Ascending aorta (tissue), 2 donors: ENCODE measurements around the gene MAJIN. TPM values are rescaled to one million over a fixed set of nuclear protein-coding genes. Genes with fewer than 3 reads are reported as not detected.
A peak's percentile ranks its signal among the peaks of the same experiment; 100 is the strongest.

Experiments
- DNase-seq, 2 donors: peaks; one replicate each; pipeline ENCODE4 v3.0.0-alpha.2; 2019; ENCODE audit warnings: low spot score in 2 of 2
- H3K27ac ChIP-seq, 2 donors: fragments of 200-600 bp; sonication (generic); one replicate each; pipeline ENCODE4 v1.5.1; 2016 to 2017; ENCODE audit warnings: mild to moderate bottlenecking in 1 of 2
- H3K27me3 ChIP-seq: fragments of 200-600 bp; sonication (generic); one replicate; pipeline ENCODE4 v1.5.1; 2017
- H3K36me3 ChIP-seq, 2 donors: fragments of 200-600 bp; sonication (generic); one replicate each; pipeline ENCODE4 v1.5.1; 2016
- H3K4me1 ChIP-seq, 2 donors: fragments of 200-600 bp; sonication (generic); one replicate each; pipeline ENCODE4 v1.5.1; 2016 to 2017; ENCODE audit warnings: mild to moderate bottlenecking in 1 of 2
- H3K4me3 ChIP-seq, 2 donors: fragments of 200-600 bp; sonication (generic); one replicate each; pipeline ENCODE4 v1.5.1; 2016 to 2017; ENCODE audit warnings: mild to moderate bottlenecking in 1 of 2
- H3K9me3 ChIP-seq, 2 donors: fragments of 200-600 bp; sonication (generic); one replicate each; pipeline ENCODE4 v1.5.1; 2016
- intact Hi-C: fragments of 100-400 bp; cut with DNase I; formaldehyde crosslinking; loops from one replicate; pipeline ENCODE4 v1.15.1; 2023
- total RNA-seq: library from RNA; depleted of rRNA; stranded (reverse); fragments of >200 nt; gene quantifications from one replicate; pipeline ENCODE4 v1.1.0, GENCODE V29; 2016
- TF ChIP-seq, protein P1 (sequence below), 3 experiments: fragments of 200-600 bp in 2 of 3; fragments of 450-650 bp in 1 of 3; sonication (generic) in 2 of 3; IDR thresholded peaks; one replicate each; pipeline ENCODE4 v1.5.1; 2016 to 2019; ENCODE audit warnings: antibody characterized with exemption in 3 of 3, mild to moderate bottlenecking in 1 of 3, moderate library complexity in 1 of 3

Gene MAJIN
- total RNA-seq, 1 donor from 2014 or later: not detected

DNA sequence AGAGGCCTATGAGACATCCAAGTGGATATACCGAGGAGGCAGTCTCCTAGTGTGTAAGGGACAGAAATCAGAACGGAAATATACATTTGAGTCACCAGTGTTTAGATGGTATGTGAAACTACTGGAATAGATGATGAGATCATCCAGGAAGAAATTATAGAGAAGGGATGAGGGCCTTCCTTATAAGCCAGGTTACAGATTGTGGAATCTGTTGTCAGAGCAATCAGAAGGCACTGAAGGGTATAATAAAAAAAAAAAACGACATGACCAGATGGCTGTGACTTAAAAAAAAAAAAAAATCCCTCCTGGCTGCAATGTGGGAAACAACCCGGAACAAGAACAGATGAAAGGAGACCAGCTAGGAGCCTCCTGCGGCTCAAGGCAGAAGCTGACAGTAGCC, 2.7 kb downstream of the MAJIN start:
- intact Hi-C loops: no loop called here

DNA sequence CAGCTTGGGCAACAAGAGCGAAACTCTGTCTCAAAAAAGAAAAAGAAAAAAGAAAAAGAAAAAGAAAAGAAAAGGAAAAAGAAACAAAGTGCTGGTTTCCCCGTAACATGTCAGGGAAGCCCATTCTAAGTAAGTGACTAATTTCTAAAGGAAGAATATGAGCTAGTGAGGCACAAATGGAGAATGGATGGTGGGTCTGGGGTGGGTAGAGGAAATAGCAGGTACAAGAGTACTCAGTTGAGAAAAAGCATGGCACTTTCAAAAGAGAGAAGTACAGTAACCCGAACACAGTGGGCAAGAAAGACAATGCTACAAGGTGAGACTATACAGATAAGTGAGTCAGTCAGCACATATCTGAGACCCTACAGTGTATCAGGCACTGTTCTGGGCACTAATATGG, 4.5 kb downstream of the MAJIN start:
- TF ChIP-seq, protein P1, sequence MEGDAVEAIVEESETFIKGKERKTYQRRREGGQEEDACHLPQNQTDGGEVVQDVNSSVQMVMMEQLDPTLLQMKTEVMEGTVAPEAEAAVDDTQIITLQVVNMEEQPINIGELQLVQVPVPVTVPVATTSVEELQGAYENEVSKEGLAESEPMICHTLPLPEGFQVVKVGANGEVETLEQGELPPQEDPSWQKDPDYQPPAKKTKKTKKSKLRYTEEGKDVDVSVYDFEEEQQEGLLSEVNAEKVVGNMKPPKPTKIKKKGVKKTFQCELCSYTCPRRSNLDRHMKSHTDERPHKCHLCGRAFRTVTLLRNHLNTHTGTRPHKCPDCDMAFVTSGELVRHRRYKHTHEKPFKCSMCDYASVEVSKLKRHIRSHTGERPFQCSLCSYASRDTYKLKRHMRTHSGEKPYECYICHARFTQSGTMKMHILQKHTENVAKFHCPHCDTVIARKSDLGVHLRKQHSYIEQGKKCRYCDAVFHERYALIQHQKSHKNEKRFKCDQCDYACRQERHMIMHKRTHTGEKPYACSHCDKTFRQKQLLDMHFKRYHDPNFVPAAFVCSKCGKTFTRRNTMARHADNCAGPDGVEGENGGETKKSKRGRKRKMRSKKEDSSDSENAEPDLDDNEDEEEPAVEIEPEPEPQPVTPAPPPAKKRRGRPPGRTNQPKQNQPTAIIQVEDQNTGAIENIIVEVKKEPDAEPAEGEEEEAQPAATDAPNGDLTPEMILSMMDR (IDR thresholded peaks at IDR 0.05): no peak
- Histone ChIP-seq H3K36me3 (no peaks in the 10 kb centered on the region), H3K27me3 (no peaks in the 10 kb centered on the region), H3K4me3 (no peak overlapping the region), H3K27ac (no peak overlapping the region), H3K9me3 (no peaks in the 10 kb centered on the region), H3K4me1 (peaks cover under 1 to 4% of the 10 kb centered on the region in 2 donors)
- intact Hi-C loops: no loop called here
- DNase-seq: no peak

More for the DNA sequence above, 2.7 kb downstream of the MAJIN start:
- no peaks in the 10 kb centered on the region for H3K27me3 ChIP-seq
- peaks cover 4% of the 10 kb centered on the region in 2 donors for H3K4me1 ChIP-seq
- TF ChIP-seq, protein P1 (IDR thresholded peaks at IDR 0.05): no peak
- no peaks in the 10 kb centered on the region for H3K36me3 ChIP-seq
- no peak overlapping the region for H3K27ac ChIP-seq
- H3K9me3 ChIP-seq: no peaks in the 10 kb centered on the region
- no peak for DNase-seq
- H3K4me3 ChIP-seq: no peak overlapping the region

DNA sequence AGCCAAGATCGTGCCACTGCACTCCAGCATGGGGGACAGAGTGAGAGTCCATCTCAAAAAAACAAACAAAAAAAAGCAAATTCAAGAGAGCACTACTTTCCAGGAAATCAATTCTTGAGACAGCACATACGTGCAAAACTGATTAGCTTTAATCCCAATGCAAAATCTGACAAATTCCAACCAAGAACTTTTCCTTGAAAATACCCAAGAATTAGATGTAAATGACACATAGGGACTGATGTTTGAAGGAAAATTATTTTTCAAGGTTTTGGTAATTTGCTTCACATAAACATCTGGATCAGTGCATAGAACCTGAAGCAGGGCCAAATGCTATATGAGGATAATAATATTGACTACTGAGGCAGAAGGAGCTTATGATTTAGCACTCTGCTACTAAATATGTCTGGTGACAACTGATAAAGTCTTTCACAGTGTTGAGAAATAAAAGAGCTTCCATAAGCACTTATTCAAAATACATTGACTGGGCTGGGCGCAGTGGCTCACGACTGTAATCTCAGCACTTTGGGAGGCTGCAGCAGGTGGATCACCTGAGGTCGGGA, 8.8 kb downstream of the MAJIN start:
- no peak overlapping the region for H3K4me3 ChIP-seq
- no peaks in the 10 kb centered on the region for H3K27me3 ChIP-seq
- intact Hi-C loops: no loop called here
- H3K9me3 ChIP-seq: no peaks in the 10 kb centered on the region
- TF ChIP-seq, protein P1 (IDR thresholded peaks at IDR 0.05): no peak
- no peak for DNase-seq
- no peaks in the 10 kb centered on the region for H3K4me1 ChIP-seq
- no peak overlapping the region for H3K27ac ChIP-seq
- H3K36me3 ChIP-seq: no peaks in the 10 kb centered on the region

DNA sequence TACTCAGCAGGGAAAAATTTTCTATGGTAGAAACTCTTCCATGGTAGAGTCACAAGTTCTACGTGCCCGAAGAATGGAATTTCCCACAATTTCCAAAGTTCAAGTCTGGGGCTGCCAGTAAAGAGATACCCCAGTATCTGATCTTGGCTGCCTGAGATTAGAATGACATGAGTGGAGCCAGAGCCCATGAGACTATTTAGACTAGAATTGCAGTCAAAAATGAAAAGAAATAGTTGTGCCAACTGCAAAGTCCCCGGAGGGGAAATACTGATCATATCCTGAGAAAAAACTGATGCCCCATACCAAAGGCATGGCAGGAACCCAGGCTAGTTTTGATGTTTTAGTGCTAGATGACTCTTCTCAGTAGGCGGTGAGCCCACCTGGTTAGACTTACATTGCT, 11.2 kb downstream of the MAJIN start:
- intact Hi-C loops: no loop called here
- no peak for DNase-seq
- TF ChIP-seq, protein P1 (IDR thresholded peaks at IDR 0.05): no peak
- Histone ChIP-seq H3K9me3 (no peaks in the 10 kb centered on the region), H3K27me3 (no peaks in the 10 kb centered on the region), H3K27ac (no peak overlapping the region), H3K36me3 (no peaks in the 10 kb centered on the region), H3K4me1 (no peaks in the 10 kb centered on the region), H3K4me3 (no peak overlapping the region)

DNA sequence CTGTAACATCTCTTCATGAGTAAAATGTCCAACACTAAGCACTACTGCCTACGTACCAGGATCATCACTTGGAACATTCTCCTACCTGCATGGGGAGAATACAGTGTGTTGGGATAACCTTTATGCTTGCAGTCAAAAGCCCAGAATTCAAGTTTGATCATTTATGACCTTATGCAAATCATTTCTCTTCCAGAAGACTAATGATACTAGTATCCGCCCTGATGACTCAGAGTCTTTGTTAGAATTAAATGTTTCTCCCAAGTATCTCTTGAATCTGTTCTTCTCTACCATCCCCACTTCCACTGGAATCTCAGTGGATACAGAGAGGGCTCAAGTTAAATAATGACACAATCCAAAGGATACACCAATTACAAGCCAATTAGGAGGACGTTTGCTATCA, 12.4 kb downstream of the MAJIN start:
- Histone ChIP-seq H3K4me3 (no peak overlapping the region), H3K36me3 (no peaks in the 10 kb centered on the region), H3K9me3 (no peaks in the 10 kb centered on the region), H3K27me3 (no peaks in the 10 kb centered on the region), H3K27ac (no peak overlapping the region), H3K4me1 (no peaks in the 10 kb centered on the region)
- DNase-seq: no peak
- intact Hi-C loops: no loop called here
- TF ChIP-seq, protein P1 (IDR thresholded peaks at IDR 0.05): no peak

DNA sequence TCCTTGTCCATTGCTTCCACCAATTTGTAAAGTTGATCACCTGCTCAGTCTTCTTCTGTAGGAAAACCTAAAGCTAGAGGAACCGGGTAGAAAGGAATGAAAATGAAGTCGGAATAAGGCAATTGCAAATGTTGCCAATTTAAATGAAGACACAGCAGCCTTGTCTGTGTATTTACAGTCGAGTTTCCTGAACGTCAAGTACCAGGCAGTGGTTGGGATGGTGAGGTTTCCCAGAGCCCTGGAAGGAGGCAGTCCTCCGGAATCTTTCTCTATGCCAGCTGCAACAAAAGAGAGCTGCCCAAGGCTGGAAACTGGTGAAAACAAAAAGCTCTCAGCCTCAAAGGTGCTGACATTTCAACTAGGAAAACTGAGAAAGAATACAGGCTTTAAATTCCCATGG, 17.7 kb downstream of the MAJIN start:
- no peaks in the 10 kb centered on the region for H3K27me3 ChIP-seq
- peak in 1 of 2 donors; percentile 24 for DNase-seq
- no peaks in the 10 kb centered on the region for H3K4me1 ChIP-seq
- intact Hi-C loops: no loop called here
- no peaks in the 10 kb centered on the region for H3K36me3 ChIP-seq
- TF ChIP-seq, protein P1 (IDR thresholded peaks at IDR 0.05): no peak
- H3K27ac ChIP-seq: no peak overlapping the region
- H3K9me3 ChIP-seq: no peaks in the 10 kb centered on the region
- no peak overlapping the region for H3K4me3 ChIP-seq
